Thoracic aorta (tissue), 2 donors: ENCODE measurements around the gene TTC16. TPM values are rescaled to one million over a fixed set of nuclear protein-coding genes. Genes with fewer than 3 reads are reported as not detected.

Source experiments
- ATAC-seq: fragments of 150-250 bp; one replicate; pipeline ENCODE4 v1.8.0; 2017; ENCODE audit warnings: low read depth; ENCODE audit not compliant: insufficient number of reproducible peaks, low FRiP score
- DNase-seq: peaks from one replicate; pipeline ENCODE4 v3.0.0-alpha.2; 2020; ENCODE audit warnings: low spot score
- H3K27ac ChIP-seq, 2 donors: fragments of 200-600 bp; sonication (generic); 1 replicate in 1 of 2; 2 replicates in 1 of 2; pipeline ENCODE4 v1.5.1; 2016; ENCODE audit warnings: mild to moderate bottlenecking in 2 of 2, moderate library complexity in 2 of 2
- H3K27me3 ChIP-seq: fragments of 200-600 bp; sonication (generic); replicated peaks from 2 replicates; pipeline ENCODE4 v1.6.0; 2016; ENCODE audit warnings: mild to moderate bottlenecking; ENCODE audit not compliant: insufficient read depth
- H3K36me3 ChIP-seq: fragments of 200-600 bp; sonication (generic); one replicate; pipeline ENCODE4 v1.5.1; 2016
- H3K4me1 ChIP-seq, 2 donors: fragments of 200-600 bp; sonication (generic); 1 replicate in 1 of 2; 2 replicates in 1 of 2; pipeline versions ENCODE4 v1.5.1 to v1.6.0; 2016; ENCODE audit warnings: low read depth in 2 of 2, mild to moderate bottlenecking in 1 of 2; ENCODE audit not compliant: control insufficient read depth in 1 of 2
- H3K4me3 ChIP-seq: fragments of 200-600 bp; sonication (generic); 2 replicates; pipeline ENCODE4 v1.5.1; 2016; ENCODE audit warnings: mild to moderate bottlenecking
- H3K9me3 ChIP-seq: fragments of 200-600 bp; sonication (generic); 2 replicates; pipeline ENCODE4 v1.5.1; 2016
- total RNA-seq, 2 donors: library from RNA; depleted of rRNA; stranded (reverse); fragments of >200 nt; gene quantifications; one replicate each; pipeline versions ENCODE4 v1.1.0 to v1.2.3, GENCODE V29; 2016
- TF ChIP-seq, protein P1 (sequence below): fragments of 200-600 bp; sonication (generic); IDR thresholded peaks from one replicate; pipeline ENCODE4 v1.5.1; 2019; ENCODE audit warnings: antibody characterized with exemption

TTC16 gene
- total RNA-seq, 2 donors from 2014 or later, result 0.14 to 0.27 TPM

GRCh38 chr9:127705577-127706379 lies 10.1 kb upstream of the TTC16 start:
- Histone ChIP-seq H3K36me3 (no peaks in the 10 kb centered on the region), H3K9me3 (no peaks in the 10 kb centered on the region), H3K4me3 (no peak overlapping the region), H3K4me1 (no peaks in the 10 kb centered on the region), H3K27me3 (no peaks in the 10 kb centered on the region), H3K27ac (no peak overlapping the region)
- TF ChIP-seq, protein P1, sequence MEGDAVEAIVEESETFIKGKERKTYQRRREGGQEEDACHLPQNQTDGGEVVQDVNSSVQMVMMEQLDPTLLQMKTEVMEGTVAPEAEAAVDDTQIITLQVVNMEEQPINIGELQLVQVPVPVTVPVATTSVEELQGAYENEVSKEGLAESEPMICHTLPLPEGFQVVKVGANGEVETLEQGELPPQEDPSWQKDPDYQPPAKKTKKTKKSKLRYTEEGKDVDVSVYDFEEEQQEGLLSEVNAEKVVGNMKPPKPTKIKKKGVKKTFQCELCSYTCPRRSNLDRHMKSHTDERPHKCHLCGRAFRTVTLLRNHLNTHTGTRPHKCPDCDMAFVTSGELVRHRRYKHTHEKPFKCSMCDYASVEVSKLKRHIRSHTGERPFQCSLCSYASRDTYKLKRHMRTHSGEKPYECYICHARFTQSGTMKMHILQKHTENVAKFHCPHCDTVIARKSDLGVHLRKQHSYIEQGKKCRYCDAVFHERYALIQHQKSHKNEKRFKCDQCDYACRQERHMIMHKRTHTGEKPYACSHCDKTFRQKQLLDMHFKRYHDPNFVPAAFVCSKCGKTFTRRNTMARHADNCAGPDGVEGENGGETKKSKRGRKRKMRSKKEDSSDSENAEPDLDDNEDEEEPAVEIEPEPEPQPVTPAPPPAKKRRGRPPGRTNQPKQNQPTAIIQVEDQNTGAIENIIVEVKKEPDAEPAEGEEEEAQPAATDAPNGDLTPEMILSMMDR, result no peak
- no peak for ATAC-seq
- DNase-seq, result no peak

DNA sequence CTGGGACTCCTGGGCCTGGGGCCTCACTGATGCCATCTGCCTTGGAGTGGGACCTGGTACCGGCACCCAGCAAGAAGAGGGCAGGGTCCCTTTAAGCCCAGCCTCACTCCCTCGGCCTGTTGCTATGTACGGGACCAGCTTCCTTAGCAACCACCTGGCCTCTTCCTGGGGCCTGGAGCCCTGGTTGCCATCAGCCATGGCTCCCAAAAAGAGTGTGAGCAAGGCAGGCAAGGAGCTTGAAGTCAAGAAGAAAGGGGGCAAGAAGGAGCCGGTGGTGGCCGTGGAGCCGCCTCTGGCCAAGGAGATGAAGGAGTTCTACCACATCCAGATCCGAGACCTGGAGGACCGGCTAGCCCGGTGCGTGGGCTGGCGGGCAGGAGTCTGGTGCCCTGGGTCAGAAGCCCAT lies 9.0 kb upstream of the TTC16 start, which contains the start of gene CFAP157:
Gene CFAP157 (plus strand): TSS at position 153 of the 406 bp plus-strand sequence. CDS start 44 bp downstream, at position 197.
- no peak within 1 kb of the TSS for H3K27ac ChIP-seq
- H3K27me3 ChIP-seq, result no peaks in the 10 kb centered on the region
- DNase-seq, result no peak
- H3K4me1 ChIP-seq, result no peaks in the 10 kb centered on the region
- no peak within 1 kb of the TSS for H3K4me3 ChIP-seq
- ATAC-seq, result no peak
- TF ChIP-seq, protein P1, result no peak
- no peaks in the 10 kb centered on the region for H3K9me3 ChIP-seq
- H3K36me3 ChIP-seq, result no peaks in the 10 kb centered on the region

- no peaks in the 10 kb centered on the region for H3K9me3 ChIP-seq
- H3K4me3 ChIP-seq, result no peak overlapping the region
- no peaks in the 10 kb centered on the region for H3K4me1 ChIP-seq
- no peaks in the 10 kb centered on the region for H3K36me3 ChIP-seq
- TF ChIP-seq, protein P1, result no peak
- DNase-seq (no peak), ATAC-seq (no peak)
- H3K27me3 ChIP-seq, result no peaks in the 10 kb centered on the region
- H3K27ac ChIP-seq, result no peak overlapping the region
These were observed 8.1 kb upstream of the TTC16 start for GRCh38 chr9:127707766-127708165.

GRCh38 chr9:127708952-127709587 lies 6.8 kb upstream of the TTC16 start:
- H3K27me3 ChIP-seq, result no peaks in the 10 kb centered on the region
- no peaks in the 10 kb centered on the region for H3K9me3 ChIP-seq
- peaks cover 0 to under 1% of the 10 kb centered on the region in 2 donors for H3K4me1 ChIP-seq
- DNase-seq (no peak), ATAC-seq (no peak)
- TF ChIP-seq, protein P1, result no peak
- H3K36me3 ChIP-seq, result no peaks in the 10 kb centered on the region
- no peak overlapping the region for H3K27ac ChIP-seq
- H3K4me3 ChIP-seq, result no peak overlapping the region

- TF ChIP-seq, protein P1, result no peak
- H3K4me1 ChIP-seq, result peaks cover 3 to 7% of the 10 kb centered on the region in 2 donors
- DNase-seq (no peak), ATAC-seq (no peak)
- H3K27ac ChIP-seq, result no peak overlapping the region
- no peaks in the 10 kb centered on the region for H3K27me3 ChIP-seq
- H3K9me3 ChIP-seq, result no peaks in the 10 kb centered on the region
- H3K4me3 ChIP-seq, result no peak overlapping the region
- H3K36me3 ChIP-seq, result no peaks in the 10 kb centered on the region
These were observed 5.6 kb upstream of the TTC16 start for GRCh38 chr9:127710204-127710783.
